Body of pancreas (tissue), 4 donors: Measurements from ENCODE around the gene PBX1.

Experiments used
- POLR2A ChIP-seq, 3 donors: fragments of 450-650 bp; IDR thresholded peaks; one replicate each; pipeline ENCODE4 v1.6.1; 2016; ENCODE audit warnings: antibody characterized with exemption in 3 of 3, mild to moderate bottlenecking in 2 of 3
- TF ChIP-seq, protein P1 (sequence below), 7 experiments: fragments of 450-650 bp in 4 of 7; fragments of 200-600 bp in 3 of 7; sonication (generic) in 3 of 7; IDR thresholded peaks; one replicate each; pipeline ENCODE4 v1.5.1; 2016 to 2019; ENCODE audit warnings: antibody characterized with exemption in 7 of 7

GRCh38 chr1:164662462-164662861 lies 103.5 kb downstream of the PBX1 start:
- TF ChIP-seq, protein P1, sequence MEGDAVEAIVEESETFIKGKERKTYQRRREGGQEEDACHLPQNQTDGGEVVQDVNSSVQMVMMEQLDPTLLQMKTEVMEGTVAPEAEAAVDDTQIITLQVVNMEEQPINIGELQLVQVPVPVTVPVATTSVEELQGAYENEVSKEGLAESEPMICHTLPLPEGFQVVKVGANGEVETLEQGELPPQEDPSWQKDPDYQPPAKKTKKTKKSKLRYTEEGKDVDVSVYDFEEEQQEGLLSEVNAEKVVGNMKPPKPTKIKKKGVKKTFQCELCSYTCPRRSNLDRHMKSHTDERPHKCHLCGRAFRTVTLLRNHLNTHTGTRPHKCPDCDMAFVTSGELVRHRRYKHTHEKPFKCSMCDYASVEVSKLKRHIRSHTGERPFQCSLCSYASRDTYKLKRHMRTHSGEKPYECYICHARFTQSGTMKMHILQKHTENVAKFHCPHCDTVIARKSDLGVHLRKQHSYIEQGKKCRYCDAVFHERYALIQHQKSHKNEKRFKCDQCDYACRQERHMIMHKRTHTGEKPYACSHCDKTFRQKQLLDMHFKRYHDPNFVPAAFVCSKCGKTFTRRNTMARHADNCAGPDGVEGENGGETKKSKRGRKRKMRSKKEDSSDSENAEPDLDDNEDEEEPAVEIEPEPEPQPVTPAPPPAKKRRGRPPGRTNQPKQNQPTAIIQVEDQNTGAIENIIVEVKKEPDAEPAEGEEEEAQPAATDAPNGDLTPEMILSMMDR (IDR thresholded peaks at IDR 0.05) = peak in 4 of 7 experiments; percentile 33 to 37 (median 35)
- TF ChIP-seq POLR2A (IDR thresholded peaks at IDR 0.05) = no peak
